ENCODE data around the gene TAGAP.
"Not testable (repeated sequence)": the region's sequence is repeated elsewhere in the genome, so short reads cannot be mapped to it uniquely, and the experiment has no call there.

Gene TAGAP

DNA sequence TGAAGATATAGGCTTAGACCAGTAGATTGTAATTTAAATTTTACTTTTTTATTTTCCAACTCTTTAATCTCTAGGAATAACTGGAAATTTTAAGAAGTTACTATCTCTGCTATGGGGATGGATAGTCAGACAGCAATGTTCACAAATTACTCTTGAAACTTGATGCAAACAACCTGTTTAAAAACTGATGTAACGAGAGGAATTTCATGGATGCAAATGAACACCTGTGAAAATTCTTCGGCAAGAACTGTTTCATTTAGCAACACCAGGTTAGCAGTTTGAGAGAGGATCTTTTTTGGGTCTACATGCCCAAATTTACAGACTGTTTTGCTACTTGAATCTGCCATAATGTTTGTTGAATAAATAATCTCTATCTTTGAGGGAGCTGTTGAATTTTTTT lies 24.8 kb downstream of the TAGAP start:
- TF ChIP-seq, protein P1, sequence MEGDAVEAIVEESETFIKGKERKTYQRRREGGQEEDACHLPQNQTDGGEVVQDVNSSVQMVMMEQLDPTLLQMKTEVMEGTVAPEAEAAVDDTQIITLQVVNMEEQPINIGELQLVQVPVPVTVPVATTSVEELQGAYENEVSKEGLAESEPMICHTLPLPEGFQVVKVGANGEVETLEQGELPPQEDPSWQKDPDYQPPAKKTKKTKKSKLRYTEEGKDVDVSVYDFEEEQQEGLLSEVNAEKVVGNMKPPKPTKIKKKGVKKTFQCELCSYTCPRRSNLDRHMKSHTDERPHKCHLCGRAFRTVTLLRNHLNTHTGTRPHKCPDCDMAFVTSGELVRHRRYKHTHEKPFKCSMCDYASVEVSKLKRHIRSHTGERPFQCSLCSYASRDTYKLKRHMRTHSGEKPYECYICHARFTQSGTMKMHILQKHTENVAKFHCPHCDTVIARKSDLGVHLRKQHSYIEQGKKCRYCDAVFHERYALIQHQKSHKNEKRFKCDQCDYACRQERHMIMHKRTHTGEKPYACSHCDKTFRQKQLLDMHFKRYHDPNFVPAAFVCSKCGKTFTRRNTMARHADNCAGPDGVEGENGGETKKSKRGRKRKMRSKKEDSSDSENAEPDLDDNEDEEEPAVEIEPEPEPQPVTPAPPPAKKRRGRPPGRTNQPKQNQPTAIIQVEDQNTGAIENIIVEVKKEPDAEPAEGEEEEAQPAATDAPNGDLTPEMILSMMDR (IDR thresholded peaks at IDR 0.05; ENCODE audit: extremely low read depth, missing control alignments) = no peak

DNA sequence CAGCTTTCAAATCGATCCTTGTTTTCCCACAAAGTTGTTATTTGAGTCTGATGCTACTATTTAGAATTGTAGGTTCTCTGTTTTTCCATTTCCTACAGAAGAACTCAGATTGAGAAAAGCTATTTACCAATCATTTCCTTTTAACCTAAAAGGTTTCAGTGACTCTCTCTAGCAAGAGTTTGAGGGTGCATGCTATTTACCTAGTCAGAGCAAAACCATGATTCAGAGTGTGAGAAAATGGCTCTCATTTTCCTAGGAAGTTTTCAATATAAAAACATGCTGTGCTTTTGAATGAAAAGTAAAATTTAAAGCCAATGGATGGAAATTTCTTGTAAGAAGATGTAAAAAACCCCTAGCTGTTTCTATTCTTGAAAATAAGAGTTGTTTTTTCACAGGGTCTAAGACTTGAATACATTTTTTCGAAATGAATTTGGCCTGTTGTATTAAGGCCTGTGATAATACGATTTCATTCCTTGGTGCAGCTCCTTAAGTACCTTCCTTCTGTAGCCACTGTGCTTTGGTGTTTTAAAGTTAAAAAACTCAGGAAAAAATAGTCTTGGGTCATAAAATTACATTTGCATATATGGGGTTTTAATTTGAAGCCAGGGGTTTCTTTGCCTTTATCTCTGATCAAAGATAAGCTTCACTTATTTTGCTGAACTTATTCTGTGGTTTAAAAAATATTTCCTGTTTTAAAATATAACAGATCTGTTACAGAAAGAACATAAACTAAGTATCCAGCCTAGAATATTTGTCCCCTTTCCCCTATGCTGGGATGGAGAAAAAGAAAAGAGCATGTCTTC lies 26.8 kb downstream of the TAGAP start:
- peak; percentile 40 for DNase-seq (ENCODE audit: low spot score)
- TF ChIP-seq, protein P1 (IDR thresholded peaks at IDR 0.05; ENCODE audit: extremely low read depth, missing control alignments) = no peak

More for the DNA sequence above, 24.8 kb downstream of the TAGAP start:
- DNase-seq (ENCODE audit: low spot score) = no peak

DNA sequence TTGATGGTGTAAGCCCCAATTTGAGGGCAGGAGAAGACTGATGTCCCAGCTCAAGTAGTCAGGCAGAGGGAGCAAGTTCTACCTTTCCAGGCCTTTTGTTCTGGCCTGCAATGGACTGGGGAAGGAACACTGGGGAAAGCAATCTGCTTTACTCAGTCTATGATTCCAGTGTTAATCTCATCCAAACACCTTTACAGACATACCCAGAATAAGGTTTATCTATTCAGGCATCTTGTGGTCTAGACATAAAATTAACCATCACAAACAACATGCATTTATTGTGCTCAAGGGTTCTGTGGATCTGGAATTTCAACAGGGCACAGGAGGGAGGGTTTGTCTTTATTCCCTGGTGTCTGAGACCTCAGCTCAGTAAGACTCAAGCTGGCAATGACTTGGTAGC lies 30.4 kb downstream of the TAGAP start:
- DNase-seq (ENCODE audit: low spot score) = no peak
- TF ChIP-seq, protein P1 (IDR thresholded peaks at IDR 0.05; ENCODE audit: extremely low read depth, missing control alignments) = no peak

DNA sequence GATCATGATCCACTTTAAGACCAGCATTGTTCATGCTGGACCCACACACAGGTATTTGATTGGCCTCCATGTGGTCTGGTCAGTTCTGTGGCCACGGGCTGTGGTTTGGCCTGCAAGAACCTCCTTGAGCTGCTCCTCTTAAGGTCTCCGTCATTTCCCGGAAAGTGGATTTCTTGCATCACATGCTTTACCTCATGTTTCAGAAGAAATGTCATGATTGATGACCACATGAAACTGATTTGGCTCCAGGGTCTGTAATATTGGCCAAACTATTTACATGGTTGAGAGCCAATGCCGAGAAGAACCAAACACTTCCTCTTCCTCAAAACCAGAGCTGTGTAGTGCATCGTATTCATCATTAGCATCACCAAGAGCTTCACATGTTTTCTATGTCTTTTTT lies 31.6 kb downstream of the TAGAP start:
- DNase-seq (ENCODE audit: low spot score) = no peak
- TF ChIP-seq, protein P1 (IDR thresholded peaks at IDR 0.05; ENCODE audit: extremely low read depth, missing control alignments) = no peak

DNA sequence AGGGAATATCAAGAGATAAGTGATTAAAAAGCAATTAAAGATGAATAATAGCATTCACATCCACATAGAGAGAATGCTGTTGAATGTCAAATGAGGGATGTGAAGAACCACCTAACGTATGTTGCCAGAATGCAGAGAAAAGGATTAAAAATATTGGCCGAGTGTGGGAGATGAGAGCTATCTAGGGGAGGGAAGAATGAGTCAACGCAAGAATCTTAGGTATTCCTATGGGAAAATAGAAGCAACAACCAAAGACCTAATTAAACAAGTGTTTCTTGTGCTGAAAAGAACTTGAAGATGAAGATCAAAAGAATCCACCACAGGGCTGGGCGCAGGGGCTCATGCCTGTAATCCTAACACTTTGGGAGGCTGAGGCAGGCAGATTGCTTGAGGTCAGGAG lies 32.6 kb downstream of the TAGAP start:
- DNase-seq (ENCODE audit: low spot score) = no peak
- TF ChIP-seq, protein P1 (IDR thresholded peaks at IDR 0.05; ENCODE audit: extremely low read depth, missing control alignments) = no peak

DNA sequence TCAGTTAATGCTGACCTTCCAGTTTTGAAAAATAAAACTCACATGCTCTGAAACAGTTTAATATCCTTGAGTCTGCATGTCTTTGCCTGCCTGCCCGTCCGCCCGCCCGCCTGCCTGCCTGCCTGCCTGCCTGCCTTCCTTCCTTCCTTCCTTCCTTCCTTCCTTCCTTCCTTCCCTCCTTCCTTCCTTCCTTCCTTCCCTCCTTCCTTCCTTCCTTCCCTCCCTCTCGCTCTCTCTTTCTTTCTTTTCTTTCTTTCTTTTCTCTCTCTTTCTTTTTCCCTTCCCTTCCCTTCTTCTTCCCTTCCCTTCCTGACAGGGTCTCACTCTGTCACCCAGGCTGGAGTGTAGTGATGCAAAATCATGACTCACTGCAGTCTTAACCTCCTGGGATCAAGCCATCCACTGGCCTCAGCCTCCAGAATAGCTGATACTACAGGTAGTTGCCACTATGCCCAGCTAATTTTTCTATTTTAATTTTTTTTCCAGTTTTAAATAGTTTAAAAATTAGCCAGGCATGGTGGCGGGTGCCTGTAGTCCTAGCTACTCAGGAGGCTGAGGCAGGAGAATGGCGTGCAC lies 34.7 kb downstream of the TAGAP start:
- not testable (repeated sequence) for DNase-seq (ENCODE audit: low spot score)

DNA sequence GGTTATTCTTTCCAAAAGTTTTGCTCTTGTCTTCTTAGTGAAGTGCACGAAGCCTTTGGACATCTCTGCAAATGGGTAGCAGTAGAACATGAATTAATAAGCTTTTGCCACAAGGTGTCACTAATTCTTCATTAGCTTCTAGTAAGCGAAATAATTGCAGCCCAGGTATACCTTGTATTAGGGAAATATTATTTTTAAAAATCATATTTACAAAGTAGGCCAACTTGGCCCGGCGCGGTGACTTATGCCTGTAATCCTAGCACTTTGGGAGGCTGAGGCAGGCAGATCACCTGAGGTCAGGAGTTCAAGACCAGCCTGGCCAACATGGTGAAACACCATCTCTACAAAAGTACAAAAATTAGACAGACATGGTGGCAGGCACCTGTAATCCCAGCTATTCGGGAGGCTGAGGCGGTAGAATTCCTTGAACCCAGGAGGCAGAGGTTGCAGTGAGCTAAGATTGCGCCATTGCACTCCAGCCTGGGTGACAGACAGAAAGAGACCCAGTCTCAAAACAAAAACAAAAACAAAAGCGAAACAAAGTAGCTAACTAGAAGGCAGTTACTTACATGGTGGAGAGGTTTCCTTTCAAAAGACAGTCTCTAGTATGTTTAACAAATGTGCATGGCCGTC lies 36.0 kb downstream of the TAGAP start:
- DNase-seq (ENCODE audit: low spot score) = peak; percentile 52
- TF ChIP-seq, protein P1 (IDR thresholded peaks at IDR 0.05; ENCODE audit: extremely low read depth, missing control alignments) = peak; percentile 44
